SKM-1 (cell line): ENCODE measurements around the gene SHC2.

Experiments used
- DNase-seq: peaks from one replicate; lab custom pipeline; 2025; ENCODE audit not compliant: unreplicated experiment; lab: John Stamatoyannopoulos, UW

SHC2 gene

GRCh38 chr19:460877-461720 lies at the start of gene SHC2:
SHC2 (minus strand) TSS chr19:461033; CDS start chr19:460996, 37 bp downstream.
- DNase-seq = no peak

GRCh38 chr19:508204-509150 lies 47.6 kb upstream of the SHC2 start:
- DNase-seq = no peak

GRCh38 chr19:507286-508203 lies 46.7 kb upstream of the SHC2 start, which contains the start of gene TPGS1:
TPGS1 (plus strand) TSS chr19:507497; CDS start chr19:507507, 10 bp downstream.
- peak; percentile 66 for DNase-seq

GRCh38 chr19:506404-507285 lies 45.8 kb upstream of the SHC2 start:
- peak; percentile 97 for DNase-seq

GRCh38 chr19:504616-505015 lies 43.8 kb upstream of the SHC2 start:
- no peak for DNase-seq

- DNase-seq = no peak
Observed at GRCh38 chr19:501646-502045, 40.8 kb upstream of the SHC2 start.

- no peak for DNase-seq
Observed at GRCh38 chr19:498977-499623, 38.3 kb upstream of the SHC2 start.

GRCh38 chr19:498511-498891 lies 37.7 kb upstream of the SHC2 start:
- no peak for DNase-seq

- no peak for DNase-seq
Observed at GRCh38 chr19:497869-498510, 37.2 kb upstream of the SHC2 start.

- DNase-seq = no peak
Observed at GRCh38 chr19:497491-497868, 36.6 kb upstream of the SHC2 start.

GRCh38 chr19:496986-497385 lies 36.2 kb upstream of the SHC2 start:
- no peak for DNase-seq

- DNase-seq = no peak
Observed at GRCh38 chr19:496112-496665, 35.4 kb upstream of the SHC2 start, which contains the start of gene MADCAM1. MADCAM1 (plus strand) TSS chr19:496486; CDS start chr19:496500, 14 bp downstream.

GRCh38 chr19:495402-496111 lies 34.7 kb upstream of the SHC2 start:
- DNase-seq = no peak

GRCh38 chr19:495081-495401 lies 34.2 kb upstream of the SHC2 start:
- DNase-seq = no peak

GRCh38 chr19:494171-495080 lies 33.6 kb upstream of the SHC2 start:
- DNase-seq = no peak

GRCh38 chr19:493391-494170 lies 32.7 kb upstream of the SHC2 start:
- no peak for DNase-seq
